ENCODE measurements around the gene CCDC34. TPM values are rescaled to one million over a fixed set of nuclear protein-coding genes. Genes with fewer than 3 reads are reported as not detected.

Gene CCDC34
- total and polyA plus RNA-seq, 2 of the 8 experiments (the other 6 are each of a cell fraction or from before 2014, with no cell fraction given), result 7.7 to 24.3 TPM

DNA sequence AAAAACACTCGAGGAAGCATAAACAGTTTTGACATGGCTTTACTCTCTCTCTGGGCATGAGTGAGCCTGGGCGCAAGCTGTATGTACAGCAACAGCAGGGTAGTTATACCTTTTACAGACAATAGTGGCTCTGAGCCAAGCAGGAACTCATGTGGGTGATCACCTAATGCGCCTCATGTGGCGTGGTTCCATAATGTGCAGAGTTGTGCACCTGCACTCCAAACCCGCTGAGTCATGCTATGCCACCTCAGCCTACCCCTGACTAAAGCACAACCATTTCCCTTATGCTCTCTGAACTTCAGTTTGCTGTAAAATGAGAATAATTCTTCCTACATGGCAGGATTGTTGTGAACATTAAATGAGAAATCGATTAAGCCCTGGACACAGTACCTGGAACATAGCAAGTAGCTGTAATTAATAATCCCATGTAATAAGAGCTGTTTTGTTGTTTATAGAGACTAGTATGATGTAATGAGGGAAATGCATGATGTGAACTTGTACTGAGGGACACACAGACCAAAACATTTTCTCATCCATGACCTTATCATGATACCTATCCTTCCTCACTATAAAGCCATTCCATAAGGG is 71.6 kb downstream of the CCDC34 start:
- FAIRE-seq, result no peak
- H2BK5ac ChIP-seq (ENCODE audit: low read depth, low read length), result no peak overlapping the region
- H3K56ac ChIP-seq (replicated peaks; ENCODE audit: insufficient read length, low read depth, low read length), result no peak overlapping the region
- H3K23ac ChIP-seq (ENCODE audit: insufficient read length), result no peak overlapping the region
- no peak overlapping the region for H3K9ac ChIP-seq (replicated peaks in 1 of 4; ENCODE audit: extremely low read depth in 1 of 4, low read depth in 3 of 4, low read length in 3 of 4)
- H3K18ac ChIP-seq (ENCODE audit: extremely low read depth, low read length), result no peak overlapping the region
- no peak overlapping the region for H2BK20ac ChIP-seq (ENCODE audit: low read length)
- no peak overlapping the region for H4K5ac ChIP-seq (ENCODE audit: insufficient read length, low read depth, low read length)
- H3K27me3 ChIP-seq (replicated peaks in 1 of 4; ENCODE audit: control insufficient read depth in 3 of 4, extremely low read depth in 1 of 4, insufficient read depth in 3 of 4, low read length in 3 of 4), result no peaks in the 10 kb centered on the region
- no peak for DNase-seq (ENCODE audit: low read depth in 1 of 2, low spot score in 2 of 2)
- peaks cover 0 to 10% (median 0%) of the 10 kb centered on the region in 4 experiments; a peak in 1 of 8 replicates for H3K36me3 ChIP-seq (ENCODE audit: control insufficient read depth in 2 of 4, insufficient read depth in 4 of 4, low read length in 3 of 4)
- H2AFZ ChIP-seq (ENCODE audit: low read length), result no peak overlapping the region
- no peak overlapping the region for H2BK15ac ChIP-seq (ENCODE audit: low read length)
- peaks cover 13 to 16% of the 10 kb centered on the region in 2 experiments for H3K9me3 ChIP-seq (ENCODE audit: insufficient read depth in 2 of 2, low read depth in 1 of 2, low read length in 1 of 2)
- H3K4me3 ChIP-seq (ENCODE audit: extremely low read depth in 1 of 4, insufficient read depth in 2 of 4, low read depth in 3 of 4, low read length in 4 of 4), result no peak overlapping the region
- H3K4ac ChIP-seq (replicated peaks; ENCODE audit: insufficient read length, low read depth, low read length), result no peak overlapping the region
- peaks cover 0 to 3% (median 0%) of the 10 kb centered on the region in 4 experiments; a peak in 2 of 7 replicates for H3K4me1 ChIP-seq (replicated peaks in 1 of 4; ENCODE audit: control insufficient read depth in 3 of 4, insufficient read depth in 4 of 4, low read length in 3 of 4)
- H4K8ac ChIP-seq (ENCODE audit: extremely low read depth, insufficient read depth, low read length), result no peak overlapping the region
- H3K4me2 ChIP-seq (ENCODE audit: insufficient read depth in 1 of 2, low read depth in 2 of 2, low read length in 2 of 2), result no peak overlapping the region
- H3K79me1 ChIP-seq (ENCODE audit: low read depth, low read length), result no peaks in the 10 kb centered on the region
- H3K23me2 ChIP-seq (ENCODE audit: low read depth, low read length), result no peaks in the 10 kb centered on the region
- no peak overlapping the region for H2AK5ac ChIP-seq (ENCODE audit: low read depth, low read length)
- ChIA-PET POLR2A (ENCODE audit: partially characterized antibody) (no interaction called here), CTCF (ENCODE audit: partially characterized antibody) (interaction anchor here (1.2 to 7.0 kb wide), 2 partner anchors 88 to 103 kb away, joined by 3 to 82 read pairs; no protein-coding TSS in a partner anchor)
- 95% methylated on average over 6 of the region's 6 CpGs; no CpG with 5 or more reads in 1 of the 2 experiments for WGBS, 2 experiments (ENCODE audit: extremely low coverage in 1 of 2, insufficient coverage in 1 of 2, insufficient read length in 1 of 2, insufficient replicate concordance in 2 of 2, low coverage in 1 of 2, low lambda C conversion rate in 2 of 2, missing lambda C conversion rate in 1 of 2)
- H2BK12ac ChIP-seq (ENCODE audit: low read depth, low read length), result no peak overlapping the region
- TF ChIP-seq CBX5 (IDR thresholded peaks at IDR 0.05; ENCODE audit: low read depth, low read length), result 0 out of 2 replicates have a peak, but pooled peaks have one; percentile 83
- no peak for TF ChIP-seq ZNF274 (IDR thresholded peaks at IDR 0.05; ENCODE audit: borderline replicate concordance, extremely low read depth, low read length)
- H4K20me1 ChIP-seq (replicated peaks in 1 of 2; ENCODE audit: control insufficient read depth in 1 of 2, insufficient read depth in 2 of 2, low read length in 2 of 2), result no peaks in the 10 kb centered on the region
- no peaks in the 10 kb centered on the region for H3K79me2 ChIP-seq (ENCODE audit: control insufficient read depth in 1 of 2, insufficient read depth in 2 of 2, low read length in 2 of 2)
- H3K14ac ChIP-seq (ENCODE audit: insufficient read length), result no peak overlapping the region
- H2BK120ac ChIP-seq (replicated peaks; ENCODE audit: low read depth, low read length), result no peak overlapping the region
- H3K27ac ChIP-seq (ENCODE audit: low read depth, low read length), result no peak overlapping the region
- H4K91ac ChIP-seq (replicated peaks; ENCODE audit: insufficient read length, low read length), result no peak overlapping the region

Data from H1 (cell line).